ENCODE data around the gene ISG20.

DNA sequence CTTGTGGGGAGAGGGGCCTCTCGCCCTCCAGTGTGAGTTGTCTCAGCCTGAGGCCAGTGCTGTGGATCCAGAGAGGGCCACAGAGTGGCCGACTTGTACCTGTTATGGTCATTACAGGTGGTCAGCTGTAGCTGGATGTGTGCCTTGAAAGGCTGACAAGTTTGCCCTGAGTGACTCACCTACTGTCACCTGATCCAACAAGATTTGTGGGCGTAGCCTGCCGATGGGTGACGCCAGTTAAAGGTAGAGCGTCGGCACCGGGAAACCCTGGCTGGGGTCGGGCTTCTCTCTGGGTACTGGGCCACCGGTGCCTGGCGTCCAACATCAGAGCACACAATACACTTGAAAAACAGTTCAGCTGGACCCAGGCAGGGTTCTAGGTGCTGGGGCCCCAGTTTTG is 2.8 kb upstream of the ISG20 start:
- TF ChIP-seq, protein P1, sequence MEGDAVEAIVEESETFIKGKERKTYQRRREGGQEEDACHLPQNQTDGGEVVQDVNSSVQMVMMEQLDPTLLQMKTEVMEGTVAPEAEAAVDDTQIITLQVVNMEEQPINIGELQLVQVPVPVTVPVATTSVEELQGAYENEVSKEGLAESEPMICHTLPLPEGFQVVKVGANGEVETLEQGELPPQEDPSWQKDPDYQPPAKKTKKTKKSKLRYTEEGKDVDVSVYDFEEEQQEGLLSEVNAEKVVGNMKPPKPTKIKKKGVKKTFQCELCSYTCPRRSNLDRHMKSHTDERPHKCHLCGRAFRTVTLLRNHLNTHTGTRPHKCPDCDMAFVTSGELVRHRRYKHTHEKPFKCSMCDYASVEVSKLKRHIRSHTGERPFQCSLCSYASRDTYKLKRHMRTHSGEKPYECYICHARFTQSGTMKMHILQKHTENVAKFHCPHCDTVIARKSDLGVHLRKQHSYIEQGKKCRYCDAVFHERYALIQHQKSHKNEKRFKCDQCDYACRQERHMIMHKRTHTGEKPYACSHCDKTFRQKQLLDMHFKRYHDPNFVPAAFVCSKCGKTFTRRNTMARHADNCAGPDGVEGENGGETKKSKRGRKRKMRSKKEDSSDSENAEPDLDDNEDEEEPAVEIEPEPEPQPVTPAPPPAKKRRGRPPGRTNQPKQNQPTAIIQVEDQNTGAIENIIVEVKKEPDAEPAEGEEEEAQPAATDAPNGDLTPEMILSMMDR (IDR thresholded peaks at IDR 0.05) = no peak
- TF ChIP-seq POLR2A (IDR thresholded peaks at IDR 0.05) = peak; percentile 30

All from right lobe of liver (tissue), 4 donors.